Suprapubic skin (tissue), 4 donors: ENCODE data around the gene DENND4C. TPM values are rescaled to one million over a fixed set of nuclear protein-coding genes. Genes with fewer than 3 reads are reported as not detected.

Experiments
- DNase-seq, 2 donors: peaks; one replicate each; pipeline ENCODE4 v3.0.0-alpha.2; 2019; ENCODE audit warnings: low spot score in 2 of 2
- H3K27ac ChIP-seq: fragments of 200-600 bp; sonication (generic); one replicate; pipeline ENCODE4 v1.5.1; 2019
- H3K27me3 ChIP-seq: fragments of 200-600 bp; sonication (generic); one replicate; pipeline ENCODE4 v1.5.1; 2019
- H3K36me3 ChIP-seq: fragments of 200-600 bp; sonication (generic); one replicate; pipeline ENCODE4 v1.5.1; 2019
- H3K4me1 ChIP-seq: fragments of 200-600 bp; sonication (generic); one replicate; pipeline ENCODE4 v1.5.1; 2019
- H3K4me3 ChIP-seq: fragments of 200-600 bp; sonication (generic); one replicate; pipeline ENCODE4 v1.5.1; 2019; ENCODE audit warnings: mild to moderate bottlenecking
- H3K9me3 ChIP-seq: fragments of 200-600 bp; sonication (generic); one replicate; pipeline ENCODE4 v1.5.1; 2019
- CTCF ChIP-seq, 2 donors: fragments of 200-600 bp in 1 of 2; fragments of 450-650 bp in 1 of 2; sonication (generic) in 1 of 2; IDR thresholded peaks; one replicate each; pipeline ENCODE4 v1.5.1; 2016 to 2019; ENCODE audit warnings: antibody characterized with exemption in 2 of 2, mild to moderate bottlenecking in 1 of 2, moderate library complexity in 1 of 2
- EP300 ChIP-seq: sonication (generic); formaldehyde crosslinking; IDR thresholded peaks from one replicate; pipeline ENCODE4 v1.6.1; 2017; ENCODE audit warnings: antibody characterized with exemption
- POLR2A ChIP-seq, 2 donors: fragments of 450-650 bp; IDR thresholded peaks; one replicate each; pipeline ENCODE4 v1.6.1; 2017; ENCODE audit warnings: antibody characterized with exemption in 2 of 2, mild to moderate bottlenecking in 2 of 2, moderate library complexity in 2 of 2
- POLR2AphosphoS5 ChIP-seq, 3 donors: sonication (generic); formaldehyde crosslinking; IDR thresholded peaks; one replicate each; pipeline ENCODE4 v1.6.1; 2017; ENCODE audit warnings: antibody characterized with exemption in 3 of 3
- WGBS: methylation state at CpG from one replicate; pipeline ENCODE4 v1.1.5; 2018; 5-methylcytosine and 5-hydroxymethylcytosine counted together
- total RNA-seq, 4 donors: library from RNA; depleted of rRNA; stranded (reverse); fragments of >200 nt; gene quantifications; one replicate each; pipeline ENCODE4 v1.1.0, GENCODE V29; 2016

Gene DENND4C
- total RNA-seq, 4 donors from 2014 or later = 69.0 to 211 (median 94.8) TPM

- no peak for TF ChIP-seq POLR2A (IDR thresholded peaks at IDR 0.05)
- TF ChIP-seq POLR2AphosphoS5 (IDR thresholded peaks at IDR 0.05) = no peak
- H3K27ac ChIP-seq = no peak overlapping the region
- peaks cover 15% of the 10 kb centered on the region for H3K4me1 ChIP-seq
- peaks cover 85% of the 10 kb centered on the region for H3K36me3 ChIP-seq
- no peak overlapping the region for H3K4me3 ChIP-seq
- no peaks in the 10 kb centered on the region for H3K27me3 ChIP-seq
- H3K9me3 ChIP-seq = no peaks in the 10 kb centered on the region
- DNase-seq = no peak
Measured at GRCh38 chr9:19373527-19373926, 143.0 kb downstream of the DENND4C start.

DNA sequence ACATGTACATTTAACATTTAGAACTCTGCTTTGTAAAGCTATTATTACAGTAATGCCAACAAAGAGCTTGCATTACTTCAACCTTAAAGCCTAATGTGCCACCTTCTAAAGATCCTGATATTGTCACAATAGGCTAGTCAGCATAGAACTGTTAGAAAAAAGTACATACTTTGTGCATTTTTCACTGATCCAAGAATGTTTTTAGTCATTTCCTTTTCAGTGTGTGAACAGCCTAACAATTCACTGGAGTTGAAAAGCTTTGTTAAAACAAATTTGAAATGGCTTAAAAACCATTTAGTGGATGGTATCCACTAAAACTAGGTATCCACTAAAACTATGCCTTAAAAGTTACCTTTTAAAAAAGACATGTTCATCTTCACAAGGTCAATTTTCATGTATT is 145.0 kb downstream of the DENND4C start:
- no peak overlapping the region for H3K27ac ChIP-seq
- no peaks in the 10 kb centered on the region for H3K27me3 ChIP-seq
- DNase-seq = no peak
- no peak for TF ChIP-seq POLR2A (IDR thresholded peaks at IDR 0.05)
- no peak for TF ChIP-seq EP300
- no peak for TF ChIP-seq POLR2AphosphoS5 (IDR thresholded peaks at IDR 0.05)
- TF ChIP-seq CTCF (IDR thresholded peaks at IDR 0.05) = no peak
- H3K36me3 ChIP-seq = peaks cover 66% of the 10 kb centered on the region
- peaks cover 26% of the 10 kb centered on the region for H3K4me1 ChIP-seq
- H3K9me3 ChIP-seq = no peaks in the 10 kb centered on the region
- no peak overlapping the region for H3K4me3 ChIP-seq

DNA sequence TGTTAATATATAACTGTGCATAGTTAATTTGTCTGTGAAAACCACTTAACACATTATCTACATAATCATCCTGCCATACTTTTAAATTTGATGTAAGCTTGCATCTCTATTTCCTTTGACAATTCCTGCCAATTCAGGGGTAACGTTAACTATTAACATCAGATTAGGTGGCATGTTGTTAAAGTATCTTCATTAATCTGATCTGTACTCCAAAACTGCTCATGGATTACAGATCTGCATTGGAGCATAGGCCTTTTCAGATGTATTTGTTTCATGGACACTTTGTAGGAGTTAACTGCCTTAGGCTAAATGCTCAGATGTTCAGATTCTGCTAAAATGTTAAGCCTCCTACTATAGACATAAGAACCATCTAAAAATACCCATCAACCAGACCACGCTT is 146.4 kb downstream of the DENND4C start:
- H3K27me3 ChIP-seq = no peaks in the 10 kb centered on the region
- DNase-seq = no peak
- H3K9me3 ChIP-seq = no peaks in the 10 kb centered on the region
- H3K4me3 ChIP-seq = no peak overlapping the region
- H3K4me1 ChIP-seq = peaks cover 29% of the 10 kb centered on the region
- H3K27ac ChIP-seq = no peak overlapping the region
- WGBS = 58% methylated on average over 2 of the region's 2 CpGs
- TF ChIP-seq EP300 (no peak), CTCF (IDR thresholded peaks at IDR 0.05) (no peak), POLR2A (IDR thresholded peaks at IDR 0.05) (no peak), POLR2AphosphoS5 (IDR thresholded peaks at IDR 0.05) (no peak)
- H3K36me3 ChIP-seq = peaks cover 56% of the 10 kb centered on the region

- no peak for DNase-seq
- Histone ChIP-seq H3K27ac (no peak overlapping the region), H3K27me3 (no peaks in the 10 kb centered on the region), H3K4me1 (peaks cover 29% of the 10 kb centered on the region), H3K4me3 (peak overlapping the region; percentile 87), H3K36me3 (peaks cover 46% of the 10 kb centered on the region), H3K9me3 (no peaks in the 10 kb centered on the region)
- WGBS = 87% methylated on average over 4 of the region's 4 CpGs
- no peak for TF ChIP-seq CTCF (IDR thresholded peaks at IDR 0.05)
- TF ChIP-seq POLR2A (IDR thresholded peaks at IDR 0.05) = no peak
- TF ChIP-seq EP300 = no peak
- no peak for TF ChIP-seq POLR2AphosphoS5 (IDR thresholded peaks at IDR 0.05)
Measured at GRCh38 chr9:19378164-19378563, 147.7 kb downstream of the DENND4C start.

- no peaks in the 10 kb centered on the region for H3K9me3 ChIP-seq
- peaks cover 43% of the 10 kb centered on the region for H3K36me3 ChIP-seq
- TF ChIP-seq POLR2AphosphoS5 (IDR thresholded peaks at IDR 0.05) (no peak), EP300 (no peak), CTCF (IDR thresholded peaks at IDR 0.05) (no peak), POLR2A (IDR thresholded peaks at IDR 0.05) (no peak)
- H3K4me1 ChIP-seq = peaks cover 29% of the 10 kb centered on the region
- no peaks in the 10 kb centered on the region for H3K27me3 ChIP-seq
- DNase-seq = no peak
- 37% methylated on average over 7 of the region's 7 CpGs for WGBS
- peak overlapping the region; percentile 87 for H3K4me3 ChIP-seq
- peak overlapping the region; percentile 94 for H3K27ac ChIP-seq
Measured at GRCh38 chr9:19378647-19379046, 148.2 kb downstream of the DENND4C start.

- peak overlapping the region; percentile 87 for H3K4me3 ChIP-seq
- peaks cover 29% of the 10 kb centered on the region for H3K4me1 ChIP-seq
- no peaks in the 10 kb centered on the region for H3K27me3 ChIP-seq
- no peaks in the 10 kb centered on the region for H3K9me3 ChIP-seq
- TF ChIP-seq EP300 (no peak), POLR2A (IDR thresholded peaks at IDR 0.05) (no peak), CTCF (IDR thresholded peaks at IDR 0.05) (no peak), POLR2AphosphoS5 (IDR thresholded peaks at IDR 0.05) (no peak)
- peak overlapping the region; percentile 94 for H3K27ac ChIP-seq
- no peak for DNase-seq
- peaks cover 37% of the 10 kb centered on the region for H3K36me3 ChIP-seq
- 4% methylated on average over 12 of the region's 12 CpGs for WGBS
Measured at GRCh38 chr9:19379283-19379682, 148.8 kb downstream of the DENND4C start.
